HG03457 (cell line): ENCODE results near the gene SYT17.

Experiments
- ATAC-seq: cut with Tn5 transposase; IDR thresholded peaks from one replicate; pipeline ENCODE4 v1.9.1; 2021; ENCODE audit warnings: moderate number of reproducible peaks; ENCODE audit not compliant: unreplicated experiment

SYT17 gene

GRCh38 chr16:19213885-19214284, 45.8 kb downstream of the SYT17 start:
- ATAC-seq = no peak

- ATAC-seq = no peak
Measured at GRCh38 chr16:19215705-19216104, 47.7 kb downstream of the SYT17 start.

DNA sequence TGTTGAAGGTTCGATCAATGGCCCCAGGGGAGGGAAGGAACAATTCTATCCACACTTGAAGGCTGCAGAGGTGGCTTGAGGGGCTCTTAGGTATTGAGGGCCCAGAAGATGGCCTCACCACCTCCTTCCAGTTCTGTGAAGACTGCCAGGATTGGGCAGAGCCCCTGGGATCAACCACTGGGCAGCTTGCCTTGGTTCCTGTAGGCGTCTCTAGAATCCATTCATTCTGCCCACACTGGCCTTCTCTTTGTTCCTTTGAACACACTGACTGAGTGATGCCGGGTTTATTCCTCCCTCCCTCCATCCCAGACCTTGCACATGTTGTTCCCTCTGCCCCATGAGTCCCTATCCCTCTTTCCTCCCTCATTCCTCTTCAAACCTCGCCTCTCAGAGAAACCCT, 50.5 kb downstream of the SYT17 start:
- no peak for ATAC-seq

DNA sequence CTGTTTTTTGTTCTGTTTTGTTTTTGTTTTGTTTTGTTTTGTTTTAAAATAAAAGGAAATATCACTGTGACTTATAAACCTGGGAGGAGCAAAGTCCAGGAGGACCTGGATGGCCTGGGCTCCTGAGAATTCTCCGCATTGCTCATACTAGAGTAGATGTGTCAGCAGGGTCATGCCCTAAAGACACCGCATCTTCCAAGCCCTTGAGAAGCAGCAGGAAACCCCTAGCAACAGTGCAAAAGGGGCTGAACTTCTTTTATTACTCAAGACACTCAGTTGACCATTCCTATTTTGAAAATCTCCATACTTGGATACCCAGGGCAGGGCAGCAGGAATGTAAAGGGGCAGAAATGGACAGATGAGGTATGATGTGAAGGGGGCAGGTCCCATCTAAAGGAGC, 51.8 kb downstream of the SYT17 start:
- ATAC-seq = no peak

- no peak for ATAC-seq
Measured at GRCh38 chr16:19223235-19224170, 55.5 kb downstream of the SYT17 start.

DNA sequence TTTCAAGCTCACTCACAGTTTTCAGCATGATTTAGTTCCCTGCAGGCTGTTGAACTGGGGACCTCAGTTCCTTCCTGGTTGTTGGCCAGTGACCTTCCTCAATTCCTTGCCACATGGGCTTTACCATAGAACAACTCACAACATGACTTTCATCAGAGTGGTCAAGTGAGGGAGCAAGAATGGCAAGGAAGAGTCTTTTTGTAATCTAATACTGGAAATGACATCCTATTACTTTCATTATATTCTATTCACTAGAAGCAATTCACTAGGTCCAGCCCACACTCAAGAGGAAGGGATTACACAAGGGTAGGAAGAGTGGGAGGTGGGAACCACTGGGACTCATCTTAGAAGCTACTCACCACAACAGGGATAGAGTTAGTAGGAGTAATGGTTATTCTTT, 57.6 kb downstream of the SYT17 start:
- ATAC-seq = no peak

DNA sequence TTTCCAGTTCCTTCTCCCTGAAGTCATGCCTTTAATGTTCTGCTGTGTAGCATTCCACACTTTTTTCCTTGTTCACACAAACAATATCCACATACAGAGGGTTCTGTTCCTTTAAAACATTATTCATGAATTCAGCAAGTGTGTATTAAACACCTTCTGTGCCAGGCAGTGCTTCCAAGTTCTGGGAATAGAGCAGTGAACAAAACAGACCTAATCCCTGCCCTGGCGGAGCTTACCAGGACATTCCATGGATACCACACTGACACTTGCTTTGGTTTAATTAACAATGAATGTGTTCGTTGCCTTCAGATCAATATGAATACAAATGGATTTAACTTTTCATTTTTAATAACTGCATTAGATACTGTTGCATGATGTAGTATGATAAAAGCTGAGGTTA, 59.6 kb downstream of the SYT17 start:
- no peak for ATAC-seq

DNA sequence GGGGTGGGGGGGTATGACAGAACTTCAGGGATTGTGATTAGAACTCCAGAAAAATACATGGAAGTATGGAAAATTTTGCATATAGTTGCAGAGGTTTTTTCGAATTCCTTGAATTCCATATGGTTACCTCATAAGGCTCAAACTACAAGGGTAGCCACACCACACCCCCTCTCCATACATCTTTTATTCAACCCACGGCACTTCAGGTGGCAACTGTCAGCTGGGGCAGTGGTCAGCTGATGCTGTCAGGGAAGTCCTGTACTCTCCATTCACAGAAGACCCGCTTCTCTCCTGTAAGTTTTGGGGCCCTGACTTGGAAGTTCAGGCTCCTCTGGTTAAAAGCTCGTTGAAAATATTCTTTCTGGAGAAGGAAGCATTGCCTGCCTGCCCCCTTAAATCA, 60.0 kb downstream of the SYT17 start:
- ATAC-seq = no peak

DNA sequence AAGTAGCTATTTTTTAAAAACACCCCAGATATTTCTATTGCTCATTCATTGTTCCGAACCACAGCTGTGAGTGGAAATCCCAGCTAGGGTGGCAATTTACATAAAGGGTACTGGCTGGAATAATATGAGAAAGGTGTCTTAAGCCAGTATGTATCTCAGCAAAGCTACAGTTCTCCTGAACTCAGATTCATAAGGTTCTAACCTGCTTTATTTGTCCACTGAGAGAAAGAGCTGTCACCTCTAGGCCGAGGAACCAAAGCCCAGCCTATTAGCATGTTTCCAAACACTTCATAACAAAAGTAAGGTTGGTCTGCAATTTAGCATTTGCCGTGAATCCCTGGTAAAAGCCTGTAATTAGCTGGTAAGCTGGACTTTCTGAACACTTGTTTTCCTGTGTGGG, 60.5 kb downstream of the SYT17 start:
- ATAC-seq = no peak

DNA sequence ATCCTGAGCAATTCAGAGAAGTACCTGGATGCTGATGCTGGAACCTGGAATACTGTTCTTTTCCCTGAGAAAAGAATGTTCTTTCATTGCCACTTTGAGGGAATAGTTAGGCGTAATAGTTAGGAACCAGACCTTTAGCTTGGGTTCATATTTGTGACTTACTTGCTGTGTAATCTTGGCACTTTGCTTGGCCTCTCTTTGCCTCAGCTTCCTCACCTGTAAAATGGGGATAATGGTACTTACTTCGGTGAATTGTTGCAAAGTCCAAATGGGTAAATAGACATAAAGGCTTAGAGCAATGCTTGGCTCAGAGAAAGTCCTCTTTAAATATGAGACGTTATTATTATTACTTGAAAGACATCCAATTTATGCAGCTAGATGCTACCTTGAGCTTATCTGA, 62.5 kb downstream of the SYT17 start:
- ATAC-seq = no peak

DNA sequence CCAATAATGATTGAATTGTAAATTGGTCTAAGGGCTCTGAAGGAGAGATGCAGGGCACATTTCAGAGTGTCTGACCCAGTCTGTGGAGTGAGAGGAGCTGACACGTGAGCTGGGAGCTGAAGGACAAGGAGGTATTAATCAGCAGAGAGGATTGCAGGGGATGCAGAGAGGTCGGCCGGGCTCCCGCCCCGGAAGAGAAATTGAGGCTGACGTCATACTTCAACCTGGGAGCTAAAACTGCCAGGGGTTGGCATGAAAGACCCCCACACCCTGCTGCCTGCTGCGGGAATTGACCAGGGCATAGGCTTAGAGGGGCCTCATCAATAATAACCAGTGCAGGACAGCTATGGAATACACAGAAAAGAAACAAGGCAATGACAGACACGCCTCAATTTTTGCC, 63.8 kb downstream of the SYT17 start:
- no peak for ATAC-seq

DNA sequence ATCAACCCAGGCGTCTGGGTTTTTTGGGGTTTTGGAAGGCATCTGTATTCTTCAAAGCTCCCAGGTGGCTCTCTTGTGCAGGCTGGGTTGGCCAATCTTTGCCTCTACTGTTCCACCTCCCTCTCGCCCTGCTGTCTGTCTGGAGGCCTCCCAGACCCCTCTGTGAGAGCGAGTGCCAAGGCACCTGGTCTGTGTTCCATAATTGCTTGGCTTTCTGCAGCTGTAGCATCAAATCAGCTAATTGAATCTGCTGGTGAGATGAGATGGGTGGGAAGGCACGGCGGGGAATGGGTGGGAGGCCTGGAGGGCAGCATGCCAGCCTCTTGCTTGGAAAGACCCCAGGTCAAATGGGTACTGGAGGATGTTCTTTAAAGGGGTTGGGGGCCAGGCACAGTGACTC, 64.9 kb downstream of the SYT17 start:
- ATAC-seq = no peak

- ATAC-seq = no peak
Measured at GRCh38 chr16:19235478-19235877, 67.4 kb downstream of the SYT17 start.

DNA sequence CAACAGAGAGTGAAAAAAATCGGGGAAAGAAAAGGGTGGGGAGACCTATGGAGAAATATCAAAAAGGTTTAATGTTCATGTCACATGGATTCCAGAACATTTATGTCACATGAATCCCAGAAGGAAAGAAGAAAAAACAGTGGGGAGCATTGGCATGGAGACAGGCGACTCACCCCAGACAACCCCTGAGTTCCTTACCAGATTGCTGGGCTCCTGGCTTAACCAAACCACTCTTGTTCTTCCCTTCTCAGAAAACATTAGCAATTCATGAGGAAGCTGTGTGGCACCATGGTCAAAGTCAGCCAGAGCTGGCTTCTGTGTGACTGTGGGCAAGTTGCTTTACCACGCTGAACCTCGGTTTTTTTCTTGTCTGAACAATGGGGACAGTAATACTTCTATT, 67.8 kb downstream of the SYT17 start:
- no peak for ATAC-seq

GRCh38 chr16:19236561-19237209, 68.6 kb downstream of the SYT17 start:
- no peak for ATAC-seq

DNA sequence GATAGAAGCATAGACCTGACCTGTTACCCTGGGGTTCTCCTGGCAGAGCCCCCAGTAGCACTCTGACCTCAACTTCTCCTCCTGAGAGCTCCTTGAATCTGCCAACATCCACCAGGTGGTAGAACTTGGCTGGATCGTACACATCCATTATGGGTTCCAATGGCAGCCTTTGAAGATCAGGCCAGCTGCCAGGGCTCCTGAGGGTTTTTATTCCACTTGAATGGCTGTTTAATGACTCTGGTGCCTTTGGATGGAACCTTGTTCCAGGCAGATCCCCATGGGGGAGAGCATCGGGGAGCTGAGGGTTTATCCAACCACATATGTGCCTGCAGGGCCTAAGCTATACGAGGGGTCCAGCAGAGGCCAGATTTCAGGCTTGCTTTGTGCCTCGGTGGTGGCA, 70.4 kb downstream of the SYT17 start:
- no peak for ATAC-seq

DNA sequence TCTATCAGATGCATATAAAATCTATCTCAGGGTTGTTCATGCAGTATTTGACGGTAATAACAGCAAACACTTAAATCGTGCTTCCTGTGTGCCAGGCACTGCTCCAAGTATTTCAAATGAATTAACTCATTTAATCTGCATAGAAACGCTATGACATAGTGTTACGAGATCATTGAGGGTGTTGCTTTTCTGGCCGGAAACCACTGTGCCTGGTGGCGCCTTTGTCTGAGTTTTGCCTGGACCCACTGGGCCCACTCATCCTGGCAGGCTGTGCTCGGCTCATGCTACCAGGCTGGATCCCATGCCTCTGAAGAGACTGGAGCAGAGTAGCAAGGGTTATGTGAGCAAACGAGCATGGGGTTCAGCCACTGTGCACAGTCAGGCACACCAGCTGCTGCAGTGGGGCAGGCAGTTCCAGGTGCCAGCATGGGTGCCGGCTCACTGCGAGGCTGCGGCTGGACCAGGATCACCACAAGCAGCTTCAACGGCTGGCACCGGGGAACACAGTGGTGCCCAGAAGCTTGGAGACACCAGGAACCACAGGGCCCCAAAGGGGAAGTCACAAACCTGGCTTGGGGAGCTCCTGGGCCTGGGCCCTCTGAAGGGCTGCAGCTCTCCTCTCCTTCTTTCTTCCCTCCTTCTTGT, 71.6 kb downstream of the SYT17 start:
- ATAC-seq = no peak

DNA sequence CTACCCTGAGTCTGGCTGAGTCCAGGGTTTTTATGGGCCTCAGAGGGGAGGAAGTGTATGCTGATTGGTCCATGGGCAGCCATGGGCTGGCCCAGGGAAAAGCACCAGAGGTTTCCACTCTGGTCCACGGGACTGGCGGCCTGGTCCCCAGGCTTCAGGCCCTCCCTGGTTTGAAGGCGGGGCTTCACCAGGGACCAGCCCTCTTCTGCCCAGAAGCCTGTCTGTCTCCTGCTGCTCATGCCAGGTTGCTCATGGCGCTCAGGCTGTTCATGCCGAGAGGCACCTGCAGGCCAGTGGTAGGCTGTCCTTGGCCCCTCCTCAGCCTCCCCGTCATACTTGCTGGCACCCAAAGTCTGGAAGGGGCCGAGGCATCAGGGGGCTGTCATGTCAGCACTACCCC, 72.5 kb downstream of the SYT17 start:
- ATAC-seq = no peak

DNA sequence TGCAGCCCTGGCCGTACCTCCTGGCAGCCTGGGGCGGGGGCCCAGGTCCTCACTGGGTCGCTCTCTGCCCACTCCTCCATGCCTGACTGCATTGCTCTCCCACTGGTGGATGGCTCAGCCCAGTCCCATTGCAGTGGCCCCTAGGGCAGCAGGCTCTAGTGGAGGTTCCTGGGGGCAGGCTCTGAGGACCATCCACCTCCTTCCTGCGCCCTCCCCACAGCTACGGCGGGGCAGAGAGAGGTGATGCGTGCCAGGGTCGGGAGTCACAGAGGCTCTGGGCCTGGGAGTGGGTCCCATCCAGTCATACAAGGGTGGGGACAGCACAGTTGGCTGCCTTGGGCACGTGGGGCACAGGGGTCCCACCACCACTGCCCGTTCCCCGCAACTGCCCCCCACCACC, 73.5 kb downstream of the SYT17 start:
- no peak for ATAC-seq

DNA sequence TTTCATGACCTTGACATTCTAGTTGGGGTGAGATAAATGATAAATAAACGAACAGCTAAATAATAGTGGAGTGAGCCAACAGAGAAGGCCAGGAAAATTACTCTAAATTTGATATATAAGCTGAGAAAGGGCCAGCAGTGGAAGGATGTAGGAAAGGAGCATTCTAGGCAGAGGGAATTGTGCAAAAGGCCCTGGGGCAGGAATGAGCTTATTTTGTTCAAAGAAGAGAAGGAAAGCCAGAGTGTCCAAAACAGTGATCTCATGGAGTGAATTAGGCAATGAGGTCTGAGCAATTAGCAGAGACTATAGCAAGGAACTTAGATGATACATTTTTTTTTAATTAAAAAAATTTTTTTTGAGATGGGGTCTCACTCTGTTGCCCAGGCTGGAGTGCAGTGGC, 74.1 kb downstream of the SYT17 start:
- ATAC-seq = no peak

GRCh38 chr16:19242987-19243575, 75.0 kb downstream of the SYT17 start:
- ATAC-seq = no peak
